ENCODE results near the gene GLDN. TPM values are rescaled to one million over a fixed set of nuclear protein-coding genes. Genes with fewer than 3 reads are reported as not detected.

Gene GLDN
- total RNA-seq, 1 experiment from 2014 or later: 1.3 TPM

GRCh38 chr15:51350723-51351122 lies 9.3 kb downstream of the GLDN start:
- Histone ChIP-seq H4K5ac (ENCODE audit: insufficient read length, low read depth, low read length) (no peak overlapping the region), H2BK12ac (ENCODE audit: insufficient read length, low read depth, low read length) (no peak overlapping the region), H3K56ac (ENCODE audit: insufficient read length, low read depth, low read length) (no peak overlapping the region), H3K27me3 (ENCODE audit: insufficient read depth, low read length) (no peaks in the 10 kb centered on the region), H2BK15ac (ENCODE audit: low read depth, low read length) (no peak overlapping the region), H2BK5ac (ENCODE audit: insufficient read length, low read length) (no peak overlapping the region), H3K9me3 (ENCODE audit: control insufficient read depth, low read depth, low read length) (no peaks in the 10 kb centered on the region), H3T11ph (ENCODE audit: low read length) (no peak overlapping the region), H3K79me2 (ENCODE audit: insufficient read depth, low read length) (no peaks in the 10 kb centered on the region), H4K20me1 (ENCODE audit: control insufficient read depth, insufficient read depth, insufficient read length) (no peaks in the 10 kb centered on the region), H3K9ac (ENCODE audit: extremely low read depth, insufficient read length, low read length) (no peak overlapping the region), H4K8ac (replicated peaks; ENCODE audit: insufficient read length, low read depth, low read length) (no peak overlapping the region), H2AFZ (ENCODE audit: low read length) (no peak overlapping the region), H3K79me1 (ENCODE audit: insufficient read depth, low read depth, low read length, poor library complexity, severe bottlenecking) (no peaks in the 10 kb centered on the region), H3K4ac (ENCODE audit: low read depth, low read length) (no peak overlapping the region), H2BK20ac (ENCODE audit: low read depth, low read length, poor library complexity, severe bottlenecking) (no peak overlapping the region), H3K4me1 (ENCODE audit: insufficient read depth, low read length) (no peaks in the 10 kb centered on the region), H3K18ac (ENCODE audit: insufficient read length, low read depth, low read length) (no peak overlapping the region), H3K23ac (ENCODE audit: insufficient read length, low read depth, low read length) (no peak overlapping the region), H3K14ac (ENCODE audit: insufficient read depth, low read length) (no peak overlapping the region), H3K4me2 (ENCODE audit: insufficient read depth, insufficient read length, low read length) (no peak overlapping the region), H2BK120ac (ENCODE audit: low read depth, low read length, poor library complexity, severe bottlenecking) (no peak overlapping the region), H4K91ac (ENCODE audit: insufficient read length, low read depth, low read length) (no peak overlapping the region), H2AK5ac (ENCODE audit: insufficient read length, low read length) (no peak overlapping the region), H3K23me2 (ENCODE audit: insufficient read length, low read depth, low read length, poor library complexity, severe bottlenecking) (no peaks in the 10 kb centered on the region), H3K27ac (ENCODE audit: insufficient read length, low read depth, low read length) (no peak overlapping the region)
- no CpG with 5 or more reads among the region's 3 CpGs for WGBS (ENCODE audit: extremely low coverage, insufficient read length, low lambda C conversion rate)
- no peaks in the 10 kb centered on the region for H3K36me3 Mint-ChIP-seq (ENCODE audit: insufficient read depth in 1 of 3, low read depth in 3 of 3)
- H3K27ac Mint-ChIP-seq: no peak overlapping the region
- H3K4me1 Mint-ChIP-seq: no peaks in the 10 kb centered on the region
- H3K4me3 Mint-ChIP-seq: no peak overlapping the region
- H3K27me3 Mint-ChIP-seq (ENCODE audit: low read depth): peaks cover 17% of the 10 kb centered on the region
- no peaks in the 10 kb centered on the region for H3K9me3 Mint-ChIP-seq
- DNase-seq: no peak
- TF ChIP-seq CTCF (conservative IDR thresholded peaks at IDR 0.05): no peak
